ENCODE results near the gene PPL. TPM values are rescaled to one million over a fixed set of nuclear protein-coding genes. Genes with fewer than 3 reads are reported as not detected.

PPL gene
- total and polyA plus RNA-seq, 2 donors (not counting 3 experiments of a cell fraction or from before 2014, with no cell fraction given), result 0.07 to 0.20 TPM

DNA sequence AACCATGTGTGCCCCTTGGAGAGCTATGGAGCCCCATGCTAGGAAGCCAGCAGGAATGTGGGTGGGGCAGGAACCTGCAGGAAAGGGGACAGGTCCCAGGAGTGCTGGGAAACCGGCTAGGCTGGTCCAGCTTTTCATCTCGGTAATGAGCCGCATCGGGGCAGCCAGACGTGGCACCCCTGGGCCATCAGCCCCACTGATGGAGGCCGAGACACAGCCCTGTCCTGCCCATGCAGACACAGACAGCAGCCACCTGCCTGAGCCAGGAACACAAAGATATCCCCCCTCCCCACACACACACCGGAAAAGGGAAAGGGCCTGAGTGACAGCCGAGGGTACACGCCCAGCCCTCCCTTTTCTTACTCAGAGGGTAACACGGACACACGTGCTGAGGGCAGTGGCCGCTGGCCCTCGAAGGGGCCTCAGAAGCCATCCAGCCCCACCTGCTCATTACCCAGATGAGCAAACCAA lies 18.1 kb downstream of the PPL start:
- H3K36me3 ChIP-seq (ENCODE audit: control insufficient read depth in 2 of 2, extremely low read depth in 1 of 2, insufficient read depth in 2 of 2, low read length in 2 of 2), result no peaks in the 10 kb centered on the region
- H3K4me3 ChIP-seq (replicated peaks in 1 of 3; ENCODE audit: insufficient read depth in 1 of 3, low read depth in 1 of 3, low read length in 3 of 3), result no peak overlapping the region
- ChIA-PET POLR2A (no interaction called here), CTCF (interaction anchor here (3.2 kb wide), 1 partner anchor 13 kb away, joined by 10 read pairs; no protein-coding TSS in a partner anchor)
- H3K4me1 ChIP-seq (ENCODE audit: control insufficient read depth, extremely low read depth, insufficient read depth, low read length), result no peaks in the 10 kb centered on the region
- H3K27me3 ChIP-seq (ENCODE audit: control insufficient read depth in 2 of 2, insufficient read depth in 2 of 2, low read length in 2 of 2), result no peaks in the 10 kb centered on the region
- BruUV-seq (replicated peaks), result no TSS peak
- intact Hi-C loops (cut with micrococcal nuclease), result no loop called here
- no peaks in the 10 kb centered on the region for H3K9me1 ChIP-seq (replicated peaks; ENCODE audit: control insufficient read depth, extremely low read depth, insufficient read depth, low read length)
- no peaks in the 10 kb centered on the region for H4K20me1 ChIP-seq (replicated peaks; ENCODE audit: control insufficient read depth, extremely low read depth, insufficient read depth, low read length)
- no peak overlapping the region for H3K27ac ChIP-seq (ENCODE audit: insufficient read depth, low read depth, low read length)
- no peak for FAIRE-seq
- dilution Hi-C loops (cut with MboI; ENCODE audit: extremely low pct_ligation_motif_present, low sequenced_read_pairs), result no loop called here
- no peak overlapping the region for H3K9ac ChIP-seq (replicated peaks; ENCODE audit: extremely low read depth, insufficient read depth, low read length)
- no peak for DNase-seq (ENCODE audit: low read depth, low spot score)
- H3K4me2 ChIP-seq (ENCODE audit: insufficient read depth, low read length), result no peak overlapping the region
- H3K79me2 ChIP-seq (ENCODE audit: control insufficient read depth, insufficient read depth, low read length), result no peaks in the 10 kb centered on the region
- no peak for TF ChIP-seq GATA2 (IDR thresholded peaks at IDR 0.05; ENCODE audit: insufficient read depth, insufficient read length, low read depth, low read length)
- TF ChIP-seq EZH2 (IDR thresholded peaks at IDR 0.05; ENCODE audit: borderline replicate concordance, low read depth, low read length, severe bottlenecking), result no peak
- TF ChIP-seq JUN (IDR thresholded peaks at IDR 0.05; ENCODE audit: borderline replicate concordance, insufficient read depth, insufficient read length, low read depth), result no peak
- no peak for TF ChIP-seq POLR2A (IDR thresholded peaks at IDR 0.05; ENCODE audit: low read depth, low read length)
- no peak for TF ChIP-seq MYC (IDR thresholded peaks at IDR 0.05; ENCODE audit: low read depth, low read length)
- H2AFZ ChIP-seq (ENCODE audit: low read depth, low read length), result no peak overlapping the region
- H3K9me3 ChIP-seq (replicated peaks; ENCODE audit: control insufficient read depth, insufficient read depth, low read length), result no peaks in the 10 kb centered on the region

DNA sequence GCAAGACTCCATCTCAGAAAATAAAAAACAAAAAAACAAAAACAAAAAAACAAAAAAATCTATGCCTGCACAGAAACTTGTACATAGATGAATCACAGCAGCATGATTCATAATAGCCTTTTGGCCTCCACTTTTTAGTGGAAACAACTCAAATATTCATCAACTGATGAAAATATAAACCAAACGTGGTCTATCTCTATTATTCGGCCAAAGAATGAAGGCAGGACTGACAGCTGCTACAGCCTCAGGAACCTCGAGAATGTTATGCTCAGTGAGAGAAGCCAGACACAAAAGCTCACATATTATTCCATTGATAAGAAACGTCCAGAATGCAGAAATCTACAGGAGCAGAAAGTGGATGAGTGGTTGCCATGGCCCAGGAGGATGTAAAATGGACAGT lies 19.8 kb downstream of the PPL start:
- POLR2A ChIA-PET, result no interaction called here
- Histone ChIP-seq H3K9me3 (replicated peaks; ENCODE audit: control insufficient read depth, insufficient read depth, low read length) (no peaks in the 10 kb centered on the region), H3K4me3 (replicated peaks in 1 of 3; ENCODE audit: insufficient read depth in 1 of 3, low read depth in 1 of 3, low read length in 3 of 3) (no peak overlapping the region), H2AFZ (ENCODE audit: low read depth, low read length) (no peak overlapping the region), H3K4me1 (ENCODE audit: control insufficient read depth, extremely low read depth, insufficient read depth, low read length) (no peaks in the 10 kb centered on the region), H3K36me3 (ENCODE audit: control insufficient read depth in 2 of 2, extremely low read depth in 1 of 2, insufficient read depth in 2 of 2, low read length in 2 of 2) (no peaks in the 10 kb centered on the region), H3K79me2 (ENCODE audit: control insufficient read depth, insufficient read depth, low read length) (no peaks in the 10 kb centered on the region), H3K27ac (ENCODE audit: insufficient read depth, low read depth, low read length) (no peak overlapping the region), H3K9me1 (replicated peaks; ENCODE audit: control insufficient read depth, extremely low read depth, insufficient read depth, low read length) (no peaks in the 10 kb centered on the region), H3K27me3 (ENCODE audit: control insufficient read depth in 2 of 2, insufficient read depth in 2 of 2, low read length in 2 of 2) (no peaks in the 10 kb centered on the region), H4K20me1 (replicated peaks; ENCODE audit: control insufficient read depth, extremely low read depth, insufficient read depth, low read length) (no peaks in the 10 kb centered on the region), H3K9ac (replicated peaks; ENCODE audit: extremely low read depth, insufficient read depth, low read length) (no peak overlapping the region), H3K4me2 (ENCODE audit: insufficient read depth, low read length) (no peak overlapping the region)
- no peak for DNase-seq (ENCODE audit: low read depth, low spot score)
- CTCF ChIA-PET, result no interaction called here
- intact Hi-C loops (cut with micrococcal nuclease) (no loop called here), dilution Hi-C loops (cut with MboI; ENCODE audit: extremely low pct_ligation_motif_present, low sequenced_read_pairs) (no loop called here)
- BruUV-seq (replicated peaks), result no TSS peak
- TF ChIP-seq, protein P1, sequence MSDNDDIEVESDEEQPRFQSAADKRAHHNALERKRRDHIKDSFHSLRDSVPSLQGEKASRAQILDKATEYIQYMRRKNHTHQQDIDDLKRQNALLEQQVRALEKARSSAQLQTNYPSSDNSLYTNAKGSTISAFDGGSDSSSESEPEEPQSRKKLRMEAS (IDR thresholded peaks at IDR 0.05; ENCODE audit: insufficient read depth, insufficient read length), result no peak
- TF ChIP-seq FOS (IDR thresholded peaks at IDR 0.05; ENCODE audit: borderline replicate concordance, insufficient read depth, low read length) (peak; percentile 68), CTCF (IDR thresholded peaks at IDR 0.05; ENCODE audit: extremely low read depth in 1 of 2, insufficient read depth in 1 of 2, low read depth in 1 of 2, low read length in 2 of 2) (no peak)
- no peak for FAIRE-seq
